ENCODE measurements around the gene MARCHF10.

- TF ChIP-seq EZH2phosphoT487 (IDR thresholded peaks at IDR 0.05; ENCODE audit: borderline replicate concordance, low read depth, low read length) (no peak), CTCF (conservative IDR thresholded peaks at IDR 0.05; ENCODE audit: low read length) (no peak)
Measured at GRCh38 chr17:62749926-62750325, 58.2 kb downstream of the MARCHF10 start.
